NT2/D1 (cell line): ENCODE measurements around the gene INTS1.

ENCODE experiments used
- SUZ12 ChIP-seq: IDR thresholded peaks from 2 replicates; pipeline ENCODE4 v1.6.1; 2011; ENCODE audit not compliant: insufficient read length, insufficient read depth; ENCODE audit errors: extremely low read depth
- YY1 ChIP-seq: IDR thresholded peaks from 2 replicates; pipeline ENCODE4 v1.6.1; 2011; ENCODE audit not compliant: insufficient read length, insufficient read depth
- ZNF274 ChIP-seq: IDR thresholded peaks from 2 replicates; pipeline ENCODE4 v1.6.1; 2011; ENCODE audit warnings: mild to moderate bottlenecking, low read depth, low read length

- TF ChIP-seq ZNF274 = no peak
- TF ChIP-seq SUZ12 = no peak
- no peak for TF ChIP-seq YY1
Observed at GRCh38 chr7:1424041-1424440, 80.1 kb downstream of the INTS1 start.
